ENCODE measurements around the gene BMP3. TPM values are rescaled to one million over a fixed set of nuclear protein-coding genes. Genes with fewer than 3 reads are reported as not detected.
"Not testable (repeated sequence)": the region's sequence is repeated elsewhere in the genome, so short reads cannot be mapped to it uniquely, and the experiment has no call there.

Gene BMP3, protein sequence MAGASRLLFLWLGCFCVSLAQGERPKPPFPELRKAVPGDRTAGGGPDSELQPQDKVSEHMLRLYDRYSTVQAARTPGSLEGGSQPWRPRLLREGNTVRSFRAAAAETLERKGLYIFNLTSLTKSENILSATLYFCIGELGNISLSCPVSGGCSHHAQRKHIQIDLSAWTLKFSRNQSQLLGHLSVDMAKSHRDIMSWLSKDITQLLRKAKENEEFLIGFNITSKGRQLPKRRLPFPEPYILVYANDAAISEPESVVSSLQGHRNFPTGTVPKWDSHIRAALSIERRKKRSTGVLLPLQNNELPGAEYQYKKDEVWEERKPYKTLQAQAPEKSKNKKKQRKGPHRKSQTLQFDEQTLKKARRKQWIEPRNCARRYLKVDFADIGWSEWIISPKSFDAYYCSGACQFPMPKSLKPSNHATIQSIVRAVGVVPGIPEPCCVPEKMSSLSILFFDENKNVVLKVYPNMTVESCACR
- under 1 TPM in 1 of 3 donors, not detected in 2; 0.10 TPM for polyA plus RNA-seq

DNA sequence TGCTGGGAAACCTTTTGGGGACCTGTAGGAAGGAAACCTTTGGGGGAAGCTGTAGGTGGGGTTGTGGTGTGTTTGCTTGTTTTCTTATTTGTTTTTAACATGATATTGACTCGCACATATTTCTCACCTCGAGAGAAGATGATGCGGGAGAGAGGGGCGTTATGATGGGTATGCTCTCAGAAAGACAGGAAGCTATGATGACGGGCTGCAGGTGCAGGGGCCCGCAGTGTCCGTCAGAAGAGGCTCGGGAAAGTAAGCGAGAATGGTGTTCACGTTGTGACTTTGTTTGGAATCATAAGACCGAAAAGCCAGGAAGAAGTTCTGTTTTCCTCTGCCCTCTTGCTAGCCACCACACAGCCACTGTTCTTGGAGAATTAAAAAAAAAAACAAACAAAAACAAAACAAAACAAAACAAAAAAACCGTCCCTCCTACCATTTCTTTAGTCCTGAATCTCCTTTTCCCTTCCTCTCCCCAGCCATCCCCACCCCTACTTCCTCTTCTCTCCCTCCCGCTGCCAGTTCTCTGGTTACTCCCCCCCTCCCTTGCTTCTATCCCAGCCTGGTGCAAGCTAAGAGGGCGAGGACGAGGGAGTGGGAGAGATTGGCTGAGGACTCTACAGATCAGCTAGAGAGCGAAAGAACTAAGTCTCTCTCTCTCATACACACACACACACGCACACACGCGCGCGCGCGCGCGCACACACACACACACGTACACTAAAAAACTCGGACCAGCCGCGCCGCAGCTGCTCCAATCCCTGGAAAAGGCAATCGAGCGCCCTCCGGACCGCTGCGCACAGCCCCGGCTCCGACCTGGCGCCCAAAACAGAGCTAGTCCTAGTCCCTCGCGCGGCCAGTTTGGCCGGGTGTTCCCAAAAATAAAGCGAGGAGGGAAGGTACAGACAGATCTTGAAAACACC is at the start of gene BMP3:
TSS of gene BMP3 (plus strand) at position 648 of the 920 bp plus-strand sequence. CDS start 577 bp downstream, outside the sequence.
- no peak within 1 kb of the TSS for H3K27ac Mint-ChIP-seq
- peak in 1 of 3 donors; percentile 9 for DNase-seq
- peaks cover 11 to 21% of the 10 kb centered on the region in 2 donors for H3K4me1 Mint-ChIP-seq
- peak within 1 kb of the TSS; percentile 65 to 86 (median 82) for H3K4me3 Mint-ChIP-seq
- peaks cover 0 to 1% (median 0%) of the 10 kb centered on the region in 6 donors for H3K9me3 Mint-ChIP-seq
- no peaks in the 10 kb centered on the region for H3K36me3 Mint-ChIP-seq
- peaks cover 13 to 47% (median 21%) of the 10 kb centered on the region in 3 donors for H3K27me3 Mint-ChIP-seq (ENCODE audit: low read depth in 3 of 3)

DNA sequence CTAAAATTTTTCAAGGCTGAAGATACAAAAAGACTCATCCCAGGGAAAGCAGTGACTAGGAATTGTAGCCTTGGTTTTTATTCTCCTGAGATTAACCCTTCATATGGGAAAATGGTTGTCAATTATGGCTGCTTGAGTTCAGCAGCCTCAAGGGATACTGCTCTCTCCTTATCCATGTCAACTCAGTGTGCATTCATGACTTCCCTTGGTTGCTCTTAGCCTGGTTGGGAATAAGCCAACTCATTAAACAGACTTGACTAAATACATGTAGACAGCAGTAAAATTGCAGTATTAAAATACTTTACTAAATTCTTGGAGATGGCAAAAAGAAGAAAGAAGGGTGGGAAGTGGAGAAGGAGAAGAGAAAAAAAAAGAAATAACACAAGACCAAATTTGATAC is 44.5 kb upstream of the BMP3 start:
- peaks cover 0 to 7% of the 10 kb centered on the region in 2 donors for H3K4me1 Mint-ChIP-seq
- no peak for DNase-seq
- H3K36me3 Mint-ChIP-seq, result no peaks in the 10 kb centered on the region
- H3K4me3 Mint-ChIP-seq, result no peak overlapping the region
- H3K27ac Mint-ChIP-seq, result no peak overlapping the region
- peaks cover 0 to 2% (median 0%) of the 10 kb centered on the region in 6 donors for H3K9me3 Mint-ChIP-seq
- peaks cover 2 to 7% (median 2%) of the 10 kb centered on the region in 3 donors for H3K27me3 Mint-ChIP-seq (ENCODE audit: low read depth in 3 of 3)

- Mint-ChIP-seq H3K4me3 (no peak overlapping the region), H3K36me3 (no peaks in the 10 kb centered on the region), H3K27ac (no peak overlapping the region), H3K9me3 (no peaks in the 10 kb centered on the region), H3K4me1 (peaks cover 0 to 7% of the 10 kb centered on the region in 2 donors), H3K27me3 (ENCODE audit: low read depth in 3 of 3) (peaks cover 0 to 3% (median 0%) of the 10 kb centered on the region in 3 donors)
- DNase-seq, result peak; percentile 26 to 51 (median 38)
Measured at GRCh38 chr4:80989921-80990544, 40.5 kb upstream of the BMP3 start.

DNA sequence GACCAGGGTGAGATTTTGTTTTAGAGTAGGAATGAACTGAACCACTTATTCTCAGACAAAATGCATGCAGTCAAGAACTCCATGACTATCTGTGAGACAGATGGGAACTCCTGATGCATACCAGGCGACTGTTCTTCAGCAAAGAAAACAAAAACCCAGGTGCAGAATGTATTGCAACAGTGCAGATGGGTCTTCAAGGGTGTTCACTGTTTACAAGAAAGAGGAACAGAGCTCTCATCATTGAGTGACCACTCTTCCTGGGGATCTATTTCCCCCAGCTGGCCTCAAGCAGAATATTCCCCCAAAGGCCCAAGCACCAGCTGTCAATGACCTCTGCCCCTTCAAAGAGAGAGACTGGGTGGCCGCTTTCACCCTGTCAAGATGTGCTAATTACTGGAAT is 39.7 kb upstream of the BMP3 start:
- Mint-ChIP-seq H3K27me3 (ENCODE audit: low read depth in 3 of 3) (peaks cover 0 to 3% (median 0%) of the 10 kb centered on the region in 3 donors), H3K36me3 (no peaks in the 10 kb centered on the region), H3K27ac (no peak overlapping the region), H3K4me1 (peaks cover 0 to 7% of the 10 kb centered on the region in 2 donors), H3K4me3 (no peak overlapping the region), H3K9me3 (no peaks in the 10 kb centered on the region)
- DNase-seq, result no peak

- peaks cover 0 to 3% (median 0%) of the 10 kb centered on the region in 3 donors for H3K36me3 Mint-ChIP-seq
Measured at GRCh38 chr4:80999943-81000342, 30.6 kb upstream of the BMP3 start.

DNA sequence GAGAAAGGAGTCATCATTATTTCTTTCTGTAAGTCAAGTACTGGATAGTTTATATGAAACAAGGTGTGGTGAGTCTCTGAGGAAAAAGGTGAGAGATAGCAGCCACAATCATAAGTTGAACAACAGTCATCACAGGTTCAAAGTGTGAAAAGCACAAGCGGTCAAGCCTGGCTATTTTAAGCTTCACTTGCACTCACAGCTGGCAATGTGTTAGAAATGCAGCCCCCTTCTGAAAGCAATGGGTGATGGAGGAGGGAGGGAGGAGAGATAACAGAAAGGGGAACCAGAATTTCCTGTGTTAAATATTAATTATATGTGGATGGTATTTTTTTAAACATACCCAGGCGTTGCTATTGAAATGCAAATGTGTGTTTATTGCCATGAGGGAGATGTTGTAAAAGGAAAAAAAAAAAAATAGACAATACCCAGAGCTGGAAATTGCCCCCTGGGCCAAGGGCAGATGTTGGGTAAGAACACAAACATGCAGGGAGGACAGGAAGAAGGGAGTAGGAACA is 26.9 kb upstream of the BMP3 start:
- Mint-ChIP-seq H3K4me1 (peaks cover 20 to 31% of the 10 kb centered on the region in 2 donors), H3K27me3 (ENCODE audit: low read depth in 3 of 3) (peaks cover 0 to 7% (median 0%) of the 10 kb centered on the region in 3 donors), H3K36me3 (peaks cover 0 to 6% (median 5%) of the 10 kb centered on the region in 3 donors), H3K9me3 (peaks cover 0 to 4% (median 0%) of the 10 kb centered on the region in 6 donors), H3K27ac (peak overlapping the region in 5 of 6 donors; percentile 2 to 25 (median 16)), H3K4me3 (peak overlapping the region; percentile 40 to 53 (median 48))
- DNase-seq, result peak; percentile 57 to 71 (median 61)

More at GRCh38 chr4:80999943-81000342, 30.6 kb upstream of the BMP3 start:
- Mint-ChIP-seq H3K27me3 (ENCODE audit: low read depth in 3 of 3) (peaks cover 0 to 7% (median 0%) of the 10 kb centered on the region in 3 donors), H3K27ac (no peak overlapping the region), H3K9me3 (no peaks in the 10 kb centered on the region), H3K4me3 (no peak overlapping the region), H3K4me1 (peaks cover 20 to 26% of the 10 kb centered on the region in 2 donors)
- DNase-seq, result no peak

DNA sequence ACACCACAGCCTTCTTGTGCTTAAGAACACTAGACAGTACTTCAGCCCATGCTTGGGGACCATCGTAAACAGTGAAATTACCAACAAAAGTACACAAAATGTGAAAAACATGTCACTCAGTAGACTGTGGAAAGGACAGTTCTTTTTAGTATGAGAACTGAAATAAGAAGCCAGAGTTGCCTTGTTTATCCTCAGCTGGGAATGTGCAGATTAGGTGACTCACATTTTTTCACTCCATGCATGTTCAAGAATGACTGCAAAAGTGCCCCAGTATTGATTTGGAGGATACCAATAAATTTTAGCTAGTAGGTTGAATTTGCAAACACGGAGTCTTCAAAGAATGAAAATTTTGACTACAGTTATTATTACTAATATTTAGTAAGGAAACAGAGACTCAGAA is 23.1 kb upstream of the BMP3 start:
- DNase-seq, result no peak
- H3K27me3 Mint-ChIP-seq (ENCODE audit: low read depth in 3 of 3), result peaks cover 0 to 2% (median 0%) of the 10 kb centered on the region in 3 donors
- peaks cover 20 to 32% of the 10 kb centered on the region in 2 donors for H3K4me1 Mint-ChIP-seq
- peaks cover 0 to 4% (median 0%) of the 10 kb centered on the region in 6 donors for H3K9me3 Mint-ChIP-seq
- H3K27ac Mint-ChIP-seq, result no peak overlapping the region
- H3K4me3 Mint-ChIP-seq, result no peak overlapping the region
- peaks cover 0 to 7% (median 5%) of the 10 kb centered on the region in 3 donors for H3K36me3 Mint-ChIP-seq

DNA sequence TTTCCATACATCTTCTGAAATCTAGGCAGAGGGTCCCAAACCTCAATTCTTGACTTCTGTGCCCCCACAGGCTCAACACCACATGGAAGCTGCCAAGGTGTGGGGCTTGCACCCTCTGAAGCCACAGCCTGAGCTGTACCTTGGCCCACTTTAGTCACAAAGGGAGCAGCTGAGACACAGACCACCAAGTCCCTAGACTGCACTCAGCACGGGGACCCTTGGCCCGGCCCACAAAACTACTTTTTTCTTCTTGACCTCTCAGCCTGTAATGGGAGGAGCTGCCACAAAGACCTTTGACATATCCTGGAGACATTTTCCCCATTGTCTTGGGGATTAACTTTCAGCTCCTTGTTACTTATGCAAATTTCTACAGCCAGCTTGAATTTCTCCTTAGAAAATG is 13.9 kb upstream of the BMP3 start:
- not testable (repeated sequence) for DNase-seq; H3K27ac Mint-ChIP-seq; H3K36me3 Mint-ChIP-seq; H3K9me3 Mint-ChIP-seq; H3K27me3 Mint-ChIP-seq (ENCODE audit: low read depth in 3 of 3); H3K4me3 Mint-ChIP-seq
- H3K4me1 Mint-ChIP-seq, result peaks cover 0 to 18% of the 10 kb centered on the region in 2 donors

- DNase-seq, result no peak
- Mint-ChIP-seq H3K27ac (no peak overlapping the region), H3K36me3 (no peaks in the 10 kb centered on the region), H3K27me3 (ENCODE audit: low read depth in 3 of 3) (peaks cover 2 to 10% (median 2%) of the 10 kb centered on the region in 3 donors), H3K4me3 (no peak overlapping the region), H3K9me3 (no peaks in the 10 kb centered on the region), H3K4me1 (peaks cover 0 to 6% of the 10 kb centered on the region in 2 donors)
Measured at GRCh38 chr4:81019006-81019405, 11.5 kb upstream of the BMP3 start.

DNA sequence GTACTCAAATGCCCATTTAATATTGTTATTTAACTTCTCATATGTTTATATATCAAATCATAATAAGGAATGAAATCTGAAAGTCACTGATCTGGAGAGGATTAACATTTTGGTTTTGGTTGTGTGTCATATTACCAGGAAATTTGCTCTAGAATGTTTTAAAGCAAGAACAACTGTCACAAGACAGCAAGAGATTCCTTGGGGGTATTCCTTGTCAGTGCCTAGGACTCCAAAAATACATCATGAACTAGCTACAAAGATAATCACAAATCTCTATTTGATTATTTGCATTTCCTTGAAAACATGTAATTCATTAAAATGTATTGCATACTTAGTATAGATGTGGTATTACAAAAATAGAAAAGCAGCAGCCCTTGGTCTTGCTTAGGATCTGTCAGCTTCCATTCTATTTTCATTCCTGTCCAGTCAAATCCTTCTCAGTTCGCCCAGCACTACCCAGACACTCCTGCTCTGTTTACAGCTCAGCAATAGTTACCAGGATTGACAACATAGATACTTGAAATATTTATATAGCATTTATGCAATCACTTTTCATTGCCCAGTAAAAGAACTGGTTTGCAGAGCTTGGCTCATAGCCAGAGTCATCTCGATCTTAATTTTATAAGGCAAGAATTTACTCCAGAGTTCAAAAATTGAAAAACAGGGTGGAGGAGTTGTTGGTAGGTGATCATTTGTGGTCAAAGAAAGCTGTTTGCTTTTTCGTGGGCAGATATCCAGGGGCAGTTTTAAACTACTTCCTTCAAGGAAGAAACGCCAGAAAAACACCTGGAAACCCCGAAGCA is 9.2 kb upstream of the BMP3 start:
- peaks cover 0 to 6% of the 10 kb centered on the region in 2 donors for H3K4me1 Mint-ChIP-seq
- no peaks in the 10 kb centered on the region for H3K9me3 Mint-ChIP-seq

GRCh38 chr4:81021981-81022380 is 8.5 kb upstream of the BMP3 start:
- H3K27ac Mint-ChIP-seq, result no peak overlapping the region
- H3K9me3 Mint-ChIP-seq, result no peaks in the 10 kb centered on the region
- peaks cover 2 to 20% (median 6%) of the 10 kb centered on the region in 3 donors for H3K27me3 Mint-ChIP-seq (ENCODE audit: low read depth in 3 of 3)
- H3K4me1 Mint-ChIP-seq, result peaks cover 0 to 6% of the 10 kb centered on the region in 2 donors
- no peak overlapping the region for H3K4me3 Mint-ChIP-seq
- DNase-seq, result no peak
- no peaks in the 10 kb centered on the region for H3K36me3 Mint-ChIP-seq

More for the DNA sequence above, 9.2 kb upstream of the BMP3 start:
- no peak for DNase-seq
- Mint-ChIP-seq H3K27ac (no peak overlapping the region), H3K36me3 (no peaks in the 10 kb centered on the region), H3K27me3 (ENCODE audit: low read depth in 3 of 3) (peaks cover 2 to 18% (median 6%) of the 10 kb centered on the region in 3 donors), H3K4me3 (no peak overlapping the region)

GRCh38 chr4:81023484-81023883 is 7.0 kb upstream of the BMP3 start:
- Mint-ChIP-seq H3K36me3 (no peaks in the 10 kb centered on the region), H3K27ac (no peak overlapping the region), H3K4me3 (no peak overlapping the region), H3K4me1 (peaks cover 0 to 6% of the 10 kb centered on the region in 2 donors), H3K27me3 (ENCODE audit: low read depth in 3 of 3) (peaks cover 4 to 23% (median 6%) of the 10 kb centered on the region in 3 donors), H3K9me3 (no peaks in the 10 kb centered on the region)
- no peak for DNase-seq

Measured in immature natural killer cell (primary cell).